GM19025 (cell line): Measurements from ENCODE around the gene PREB.
A peak's percentile ranks its signal among the peaks of the same experiment; 100 is the strongest.

ENCODE experiments used
- ATAC-seq: cut with Tn5 transposase; IDR thresholded peaks from one replicate; pipeline ENCODE4 v1.9.1; 2021; ENCODE audit warnings: mild to moderate bottlenecking, low read depth, moderate library complexity; ENCODE audit not compliant: unreplicated experiment

The PREB gene

GRCh38 chr2:27099334-27099955 is 35.0 kb downstream of the PREB start:
- no peak for ATAC-seq

DNA sequence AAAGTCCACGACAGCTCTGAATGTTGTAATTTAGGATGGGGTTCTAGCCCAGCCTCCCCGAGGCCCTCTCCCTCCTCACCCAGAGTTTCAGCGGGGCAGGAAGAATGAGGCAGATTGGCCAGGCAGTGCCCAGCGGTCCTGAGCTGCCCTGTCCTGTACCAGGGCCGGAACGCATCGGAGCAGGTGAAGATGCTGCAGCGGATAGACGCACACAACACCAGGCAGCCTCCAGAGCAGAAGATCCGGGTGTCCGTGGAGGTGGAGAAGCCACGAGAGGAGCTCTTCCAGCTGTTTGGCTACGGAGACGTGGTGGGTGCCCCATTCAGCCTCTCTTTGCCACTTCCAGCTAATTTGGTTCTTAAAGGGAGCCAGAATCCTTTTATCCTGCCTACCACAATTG is 37.1 kb downstream of the PREB start:
- ATAC-seq, result no peak

DNA sequence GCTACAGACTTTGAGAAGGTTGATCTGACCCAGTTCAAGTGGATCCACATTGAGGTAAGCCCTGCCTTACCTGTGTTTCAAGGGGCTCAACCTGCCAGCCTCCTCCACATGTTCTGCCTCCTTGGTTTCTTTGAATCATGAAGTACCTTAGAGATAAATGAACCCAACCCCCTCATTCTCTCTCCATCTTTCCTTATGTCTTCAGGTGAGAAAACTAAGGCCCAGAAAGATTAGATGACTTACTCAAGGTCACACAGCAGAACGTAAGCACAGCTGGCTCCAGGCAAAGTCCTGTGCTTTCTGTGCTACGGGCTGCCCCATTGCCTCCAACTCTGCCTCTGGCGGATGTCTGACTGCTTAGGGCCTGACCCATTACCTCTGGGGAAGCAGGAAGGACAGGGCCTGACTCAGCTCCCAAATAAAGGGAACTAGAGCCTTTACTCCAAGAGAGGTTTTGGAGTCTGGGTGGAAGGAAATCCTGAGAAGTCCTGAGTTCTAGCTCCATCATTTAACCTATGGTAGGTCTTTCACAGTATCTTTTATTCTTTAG is 37.6 kb downstream of the PREB start:
- ATAC-seq, result no peak

DNA sequence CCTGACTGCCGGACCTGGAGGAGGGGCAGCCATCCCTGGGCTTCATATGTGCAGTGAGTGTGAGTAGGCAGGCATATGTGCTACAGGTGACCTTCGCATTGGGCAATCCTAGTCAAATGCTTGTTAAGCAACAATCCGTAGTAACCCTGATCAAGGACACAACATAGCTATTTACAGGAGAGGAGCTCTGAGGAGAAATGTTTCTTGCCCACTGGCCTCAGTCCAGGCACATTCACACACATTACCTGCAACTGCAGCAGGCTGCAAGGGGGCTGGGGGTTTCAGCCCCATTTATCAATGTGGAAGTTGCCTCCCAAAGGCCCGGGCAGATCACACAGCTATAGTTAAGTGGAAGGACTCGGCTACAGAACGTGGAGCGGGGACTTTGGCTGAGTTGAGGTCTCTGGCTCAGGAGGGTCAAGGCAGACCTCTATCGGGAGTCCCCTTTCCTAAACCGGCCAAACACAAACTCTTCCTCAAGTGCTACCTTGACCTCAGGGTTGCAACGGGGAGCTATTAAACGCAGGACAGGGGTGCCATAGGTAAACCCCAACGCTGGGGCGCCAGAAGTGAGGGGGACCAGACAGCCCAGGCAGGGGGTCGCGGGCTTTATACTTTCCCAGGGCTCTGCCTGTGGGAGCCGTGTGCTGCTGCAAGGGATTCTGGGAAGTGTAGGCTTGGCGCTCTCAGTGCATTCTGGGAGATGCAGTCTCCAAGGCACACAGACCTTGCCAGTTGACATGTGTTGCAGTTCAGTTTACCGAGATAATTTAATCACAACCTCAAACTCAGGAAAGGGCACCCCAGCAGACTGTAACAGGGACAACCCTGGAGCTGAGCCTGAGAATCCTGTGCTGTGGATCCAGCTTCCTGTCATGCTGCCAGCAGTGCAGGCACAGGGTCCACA is 38.4 kb downstream of the PREB start:
- ATAC-seq, result no peak

DNA sequence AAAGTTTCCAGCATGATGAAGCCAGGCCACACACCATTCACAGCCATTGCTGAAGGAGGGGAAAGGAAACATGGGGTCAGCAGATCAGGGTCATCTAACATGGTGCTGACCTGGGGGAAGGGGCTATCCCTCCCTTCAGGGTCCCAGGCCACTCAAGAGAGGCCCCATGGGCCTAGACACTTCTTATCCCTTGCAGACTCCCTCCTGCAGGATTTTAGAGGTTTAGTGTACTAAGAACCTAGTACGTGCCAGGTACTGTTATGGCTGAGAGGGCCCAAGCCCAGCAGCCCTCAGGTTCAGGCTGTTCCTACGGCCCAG is 39.0 kb downstream of the PREB start:
- ATAC-seq, result no peak

DNA sequence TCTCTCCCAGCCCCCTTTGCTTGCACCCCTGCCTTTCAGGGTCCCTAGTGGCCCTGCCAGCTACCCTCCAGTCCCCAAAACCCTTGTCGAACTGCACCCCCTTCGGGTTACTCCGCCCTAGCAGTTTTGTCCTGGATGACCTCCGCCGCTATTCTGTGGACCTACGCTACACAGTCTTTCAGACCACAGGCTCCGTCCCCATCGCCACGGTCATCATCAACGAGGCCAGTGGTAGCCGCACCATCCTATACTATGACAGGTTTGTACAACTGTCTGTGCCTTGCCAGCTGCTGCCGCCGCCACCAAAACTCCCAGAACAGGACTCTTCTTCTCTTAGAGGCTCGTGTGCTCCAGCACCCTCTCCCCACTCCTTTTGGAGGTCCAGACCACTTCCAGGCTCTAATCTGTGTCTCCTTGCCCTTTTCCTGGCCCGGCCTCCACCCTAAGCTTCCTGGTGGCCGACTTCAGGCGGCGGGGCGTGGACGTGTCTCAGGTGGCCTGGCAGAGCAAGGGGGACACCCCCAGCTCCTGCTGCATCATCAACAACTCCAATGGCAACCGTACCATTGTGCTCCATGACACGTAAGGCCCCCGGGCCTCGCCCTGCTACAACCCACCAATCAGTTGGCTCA is 40.0 kb downstream of the PREB start:
- no peak for ATAC-seq

GRCh38 chr2:27093430-27094352 is 40.7 kb downstream of the PREB start:
- ATAC-seq, result no peak

DNA sequence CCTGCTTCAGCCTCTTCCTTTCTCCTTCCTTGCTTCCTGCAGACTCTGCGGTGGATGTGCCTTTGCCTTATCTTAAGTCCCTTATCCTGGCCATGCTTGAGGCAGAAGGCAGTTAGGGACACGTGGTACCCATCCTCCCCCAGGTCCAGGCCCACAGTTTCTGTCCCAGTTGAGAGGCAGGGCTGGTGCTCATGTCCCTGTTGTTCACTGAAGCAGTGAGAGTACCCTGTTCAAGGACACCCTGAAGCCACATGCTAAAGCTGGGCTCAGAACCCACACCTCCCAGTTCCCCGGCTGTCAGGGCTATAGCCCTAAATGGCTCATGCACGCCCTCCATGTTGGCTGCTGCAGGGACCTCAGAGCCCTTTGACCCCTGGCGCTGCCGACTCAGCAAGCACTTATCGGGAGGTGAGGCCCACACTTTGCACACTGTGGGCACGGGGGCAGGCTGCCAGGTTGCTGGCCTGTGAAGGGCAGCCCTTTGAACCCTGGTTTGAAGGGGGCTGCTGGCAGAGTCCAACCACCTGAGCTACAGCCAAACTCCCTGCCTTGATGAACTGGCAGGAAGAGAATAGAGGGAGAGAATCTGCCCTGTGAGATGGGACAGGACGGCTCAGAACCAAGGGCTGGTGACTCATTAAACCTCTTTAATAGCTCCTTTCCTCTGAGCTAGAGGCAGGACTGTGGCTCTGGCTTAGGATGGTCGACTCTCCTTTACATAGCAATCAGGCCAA is 41.6 kb downstream of the PREB start:
- ATAC-seq, result no peak

DNA sequence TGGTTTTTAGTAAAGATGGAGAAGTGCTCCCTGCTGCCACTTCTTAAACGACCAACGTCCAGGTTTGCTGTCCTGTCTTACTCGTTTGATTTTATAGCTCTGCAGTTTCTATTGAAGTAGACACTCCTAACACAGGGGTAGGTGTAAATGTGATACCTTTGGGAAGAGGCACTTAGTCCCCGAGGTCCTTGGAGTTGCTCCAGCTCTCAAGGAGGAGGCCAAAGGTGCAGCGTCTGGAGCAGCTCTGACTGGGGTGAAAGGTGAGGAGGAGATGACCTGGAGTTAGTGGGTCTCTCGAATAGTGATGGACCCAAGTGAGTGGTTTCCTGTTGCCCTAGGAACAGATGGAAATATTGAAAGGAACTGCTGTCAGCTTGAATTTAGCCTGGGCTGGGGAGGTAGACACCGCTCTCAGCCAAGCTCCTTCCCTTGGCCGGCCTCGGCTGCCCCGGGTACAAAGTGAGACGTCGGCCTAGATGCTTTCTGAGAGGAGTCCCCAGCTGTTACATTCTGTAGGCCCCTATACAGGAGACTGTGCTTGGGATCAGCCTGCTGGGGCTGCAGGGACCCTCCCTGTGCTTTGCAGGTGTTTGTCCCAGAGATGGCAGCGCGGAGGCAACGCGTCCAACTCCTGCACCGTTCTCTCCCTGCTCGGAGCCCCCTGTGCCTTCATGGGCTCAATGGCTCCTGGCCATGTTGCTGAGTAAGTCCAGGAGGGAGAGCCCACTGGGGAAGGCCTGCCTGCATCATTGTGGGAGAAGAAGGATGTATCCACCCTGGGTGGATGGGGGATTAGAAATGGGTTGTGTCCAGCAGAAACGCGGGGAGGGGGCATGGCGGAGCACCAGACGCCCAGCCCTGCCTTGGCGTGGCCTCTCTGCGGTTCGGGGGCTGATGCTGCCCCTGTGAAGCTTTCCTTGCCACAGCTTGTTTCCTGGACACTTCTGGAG is 42.4 kb downstream of the PREB start:
- ATAC-seq, result no peak

DNA sequence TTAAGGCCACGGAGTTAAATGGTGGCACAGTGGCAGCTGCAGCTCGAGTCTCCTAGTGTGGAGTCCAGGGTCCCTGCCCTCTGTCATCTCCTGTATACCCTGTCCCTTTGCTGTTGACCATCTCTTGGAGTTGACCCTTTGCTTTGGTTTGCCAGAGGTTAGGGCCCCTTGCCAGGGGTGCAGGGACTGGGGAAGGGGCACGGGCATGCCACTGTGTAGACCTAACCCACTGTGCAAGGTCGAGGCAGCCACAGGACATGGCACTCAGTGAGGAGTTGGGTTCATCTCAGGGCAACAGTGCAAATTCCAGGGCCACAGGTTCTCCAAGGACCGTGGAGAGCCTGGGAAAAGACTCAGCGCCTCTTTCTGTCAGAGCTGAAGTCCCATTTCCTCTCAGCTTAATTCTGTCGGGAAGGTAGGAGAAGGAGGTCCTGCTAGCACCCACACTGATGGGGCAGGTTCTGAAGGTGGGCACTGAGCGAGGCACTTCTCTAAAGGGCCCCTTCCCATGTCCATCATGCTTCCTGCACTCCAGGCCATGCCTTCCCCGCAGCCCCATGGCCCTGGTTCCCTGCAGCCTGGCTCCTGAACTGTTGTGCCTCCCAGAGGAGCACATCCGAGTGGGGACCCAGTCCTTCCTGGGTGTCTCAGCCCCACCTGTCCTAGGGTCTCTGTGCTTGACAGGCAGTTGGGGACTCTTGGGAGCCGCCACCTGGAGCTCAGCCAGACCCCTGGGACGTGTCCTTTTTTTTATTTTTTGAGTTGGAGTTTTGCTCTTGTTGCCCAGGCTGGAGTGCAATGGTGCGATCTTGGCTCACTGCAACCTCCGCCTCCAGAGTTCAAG is 45.1 kb downstream of the PREB start:
- ATAC-seq, result no peak

GRCh38 chr2:27088634-27089033 is 45.8 kb downstream of the PREB start:
- ATAC-seq, result no peak

DNA sequence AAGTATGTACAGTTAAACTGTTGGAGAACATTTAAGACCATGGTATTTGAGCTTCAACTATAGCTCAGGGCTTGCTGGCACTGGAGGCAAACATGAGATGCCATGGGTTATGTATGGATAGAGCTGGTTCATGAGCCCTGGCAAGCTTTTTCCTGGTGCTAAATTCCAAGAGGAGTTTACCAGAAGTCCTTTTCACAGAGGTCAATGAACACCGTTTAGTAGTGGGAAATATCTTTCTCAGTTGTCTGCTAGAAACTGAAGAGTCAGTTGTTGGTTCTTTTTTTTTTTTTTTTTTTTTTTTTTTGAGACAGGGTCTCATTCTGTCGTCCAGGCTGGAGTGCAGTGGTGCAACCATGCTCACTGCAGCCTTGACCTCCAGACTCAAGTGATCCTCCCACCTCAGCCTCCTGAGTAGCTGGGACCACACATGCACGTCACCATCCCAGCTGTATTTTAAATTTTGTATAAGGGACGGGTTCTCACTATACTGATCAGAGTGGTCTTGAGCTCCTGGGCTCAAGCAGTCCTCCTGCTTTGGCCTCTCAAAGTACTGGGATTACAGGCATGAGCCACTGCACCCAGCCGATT is 46.5 kb downstream of the PREB start:
- no peak for ATAC-seq

- peak; percentile 1 for ATAC-seq
Observed at GRCh38 chr2:27086724-27087593, 47.5 kb downstream of the PREB start, which contains the start of gene KHK. Gene KHK, plus strand, starts transcription at chr2:27086772. Its CDS starts 488 bp downstream, at chr2:27087260.

DNA sequence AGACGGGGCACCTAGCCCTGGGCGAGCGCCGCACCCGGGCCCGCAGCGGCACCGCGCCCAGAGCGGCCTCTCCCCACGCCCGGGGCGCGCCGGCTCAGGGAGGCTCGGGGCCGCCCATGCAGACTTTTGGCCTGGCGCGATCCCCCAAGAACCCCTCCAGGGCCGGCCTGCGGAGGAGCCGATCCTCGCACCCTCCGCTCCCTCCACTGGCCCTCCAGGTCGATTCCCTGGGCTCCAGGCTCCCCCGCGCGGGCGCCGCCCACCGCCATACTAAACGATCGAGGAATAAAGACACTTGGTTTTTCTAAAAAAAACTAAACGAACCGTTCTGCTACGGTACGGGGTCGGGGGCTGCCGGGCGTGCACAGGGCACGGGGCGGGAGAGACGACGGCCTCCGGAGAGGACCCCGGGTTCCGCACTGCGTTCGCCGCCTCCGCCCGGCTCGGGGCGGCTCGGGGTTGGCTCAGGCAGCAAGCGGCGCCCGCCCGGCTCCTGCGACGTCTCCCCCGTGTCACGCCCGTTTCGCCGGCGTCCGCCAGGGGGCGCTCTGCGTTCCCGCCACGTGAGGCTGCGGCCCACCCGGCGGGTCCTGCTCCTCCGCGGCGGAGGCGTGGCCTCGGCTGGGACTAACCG is 48.2 kb downstream of the PREB start:
- ATAC-seq, result peak; percentile 72

DNA sequence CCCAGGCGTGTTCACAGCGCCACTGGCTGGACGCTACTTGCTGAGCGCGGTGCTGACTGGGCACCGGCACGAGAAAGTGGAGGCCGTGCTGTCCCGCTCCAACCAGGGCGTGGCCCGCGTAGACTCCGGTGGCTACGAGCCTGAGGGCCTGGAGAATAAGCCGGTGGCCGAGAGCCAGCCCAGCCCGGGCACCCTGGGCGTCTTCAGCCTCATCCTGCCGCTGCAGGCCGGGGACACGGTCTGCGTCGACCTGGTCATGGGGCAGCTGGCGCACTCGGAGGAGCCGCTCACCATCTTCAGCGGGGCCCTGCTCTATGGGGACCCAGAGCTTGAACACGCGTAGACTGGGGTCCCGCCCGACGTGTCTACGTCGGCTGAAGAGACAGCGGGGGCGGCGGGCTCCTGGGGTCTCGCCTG is 48.8 kb downstream of the PREB start:
- ATAC-seq, result peak; percentile 1
